ENCODE measurements around the gene CILP2.

The CILP2 gene

DNA sequence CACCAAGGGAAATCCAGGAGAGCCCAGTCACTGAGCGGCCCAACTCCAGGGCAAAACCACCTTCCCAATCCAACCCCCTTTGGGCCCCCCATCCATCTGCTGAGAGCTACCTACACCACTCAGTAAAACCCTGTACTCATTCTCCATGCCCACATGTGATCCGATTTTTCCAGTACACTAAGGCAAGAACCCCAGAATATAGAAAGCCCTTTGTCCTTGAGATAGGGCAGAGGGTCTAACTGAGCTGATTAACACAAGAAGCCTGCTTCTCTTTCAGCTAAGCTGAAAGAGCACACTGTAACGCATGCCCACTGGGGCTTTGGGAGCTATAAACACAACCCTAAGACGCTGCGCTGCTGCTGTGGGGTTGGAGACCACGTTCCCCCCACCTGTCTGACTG, 44.4 kb downstream of the CILP2 start:
- H3K9ac ChIP-seq = no peak overlapping the region
- no peaks in the 10 kb centered on the region for H3K4me1 ChIP-seq
- no peaks in the 10 kb centered on the region for H3K79me2 ChIP-seq
- H3K4me2 ChIP-seq (ENCODE audit: low read length) = no peak overlapping the region
- H3K9me3 ChIP-seq (ENCODE audit: control insufficient read depth, low read length) = no peaks in the 10 kb centered on the region
- no peak overlapping the region for H3K27ac ChIP-seq
- no peak overlapping the region for H2AFZ ChIP-seq
- no peaks in the 10 kb centered on the region for H3K36me3 ChIP-seq (ENCODE audit: control insufficient read depth, insufficient read depth, low read length)
- H3K4me3 ChIP-seq (ENCODE audit: low read depth, low read length) = no peak overlapping the region
- H3K27me3 ChIP-seq (ENCODE audit: control insufficient read depth, insufficient read depth, low read length) = no peaks in the 10 kb centered on the region
- no peak for TF ChIP-seq CTCF (IDR thresholded peaks at IDR 0.05)

DNA sequence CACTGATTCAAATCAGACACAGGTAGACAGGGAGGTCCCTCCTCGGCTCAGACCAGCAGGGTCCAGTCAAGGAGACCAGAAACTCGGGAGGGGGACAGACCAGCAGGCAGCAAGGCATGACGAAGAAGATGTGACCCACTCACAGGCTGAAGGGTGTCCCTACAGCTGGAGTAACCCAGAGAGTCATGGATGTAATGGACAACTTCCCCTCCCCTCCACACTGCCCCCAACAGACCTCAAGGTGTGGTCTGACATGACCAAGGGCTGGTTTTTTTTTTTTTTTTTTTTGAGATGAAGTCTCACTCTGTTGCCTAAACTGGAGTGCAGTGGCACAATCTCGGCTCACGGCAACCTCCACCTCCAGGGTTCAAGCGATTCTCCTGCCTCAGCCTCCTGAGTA, 46.3 kb downstream of the CILP2 start:
- H3K79me2 ChIP-seq = no peaks in the 10 kb centered on the region
- H3K4me3 ChIP-seq (ENCODE audit: low read depth, low read length) = no peak overlapping the region
- no peaks in the 10 kb centered on the region for H3K27me3 ChIP-seq (ENCODE audit: control insufficient read depth, insufficient read depth, low read length)
- TF ChIP-seq CTCF (IDR thresholded peaks at IDR 0.05) = no peak
- no peaks in the 10 kb centered on the region for H3K36me3 ChIP-seq (ENCODE audit: control insufficient read depth, insufficient read depth, low read length)
- no peak overlapping the region for H3K4me2 ChIP-seq (ENCODE audit: low read length)
- H3K9me3 ChIP-seq (ENCODE audit: control insufficient read depth, low read length) = no peaks in the 10 kb centered on the region
- H3K9ac ChIP-seq = no peak overlapping the region
- no peak overlapping the region for H3K27ac ChIP-seq
- H2AFZ ChIP-seq = no peak overlapping the region
- no peaks in the 10 kb centered on the region for H3K4me1 ChIP-seq

DNA sequence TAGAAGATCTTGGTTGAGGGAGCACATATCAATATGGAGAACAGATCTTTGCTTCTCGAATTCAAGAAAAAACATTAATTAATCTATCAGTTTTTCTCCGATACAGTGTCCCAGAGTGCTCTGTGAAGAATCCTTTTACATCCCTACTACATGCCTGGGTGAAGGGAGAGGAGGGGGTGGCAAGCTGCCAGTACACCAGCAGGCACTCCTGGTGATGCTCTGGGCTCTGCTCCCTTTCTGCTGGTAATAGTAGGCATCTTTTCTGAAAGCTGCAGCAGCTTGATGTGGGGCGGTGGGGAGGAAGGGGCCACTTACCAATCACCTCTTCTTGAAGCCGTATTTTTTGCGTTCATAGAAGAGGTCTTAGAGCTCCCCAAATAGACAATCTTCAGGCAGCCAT, 49.7 kb downstream of the CILP2 start:
- Histone ChIP-seq H3K9me3 (ENCODE audit: control insufficient read depth, low read length) (no peaks in the 10 kb centered on the region), H3K27ac (no peak overlapping the region), H3K4me1 (no peaks in the 10 kb centered on the region), H3K79me2 (no peaks in the 10 kb centered on the region), H3K4me3 (ENCODE audit: low read depth, low read length) (no peak overlapping the region), H3K9ac (no peak overlapping the region), H3K4me2 (ENCODE audit: low read length) (no peak overlapping the region), H3K27me3 (ENCODE audit: control insufficient read depth, insufficient read depth, low read length) (no peaks in the 10 kb centered on the region), H3K36me3 (ENCODE audit: control insufficient read depth, insufficient read depth, low read length) (no peaks in the 10 kb centered on the region), H2AFZ (no peak overlapping the region)
- no peak for TF ChIP-seq CTCF (IDR thresholded peaks at IDR 0.05)

GRCh38 chr19:19588546-19588945, 50.5 kb downstream of the CILP2 start:
- H2AFZ ChIP-seq = no peak overlapping the region
- no peak for TF ChIP-seq CTCF (IDR thresholded peaks at IDR 0.05)
- no peaks in the 10 kb centered on the region for H3K4me1 ChIP-seq
- H3K9me3 ChIP-seq (ENCODE audit: control insufficient read depth, low read length) = no peaks in the 10 kb centered on the region
- H3K4me2 ChIP-seq (ENCODE audit: low read length) = no peak overlapping the region
- H3K4me3 ChIP-seq (ENCODE audit: low read depth, low read length) = no peak overlapping the region
- no peak overlapping the region for H3K9ac ChIP-seq
- H3K27me3 ChIP-seq (ENCODE audit: control insufficient read depth, insufficient read depth, low read length) = no peaks in the 10 kb centered on the region
- H3K27ac ChIP-seq = no peak overlapping the region
- no peaks in the 10 kb centered on the region for H3K36me3 ChIP-seq (ENCODE audit: control insufficient read depth, insufficient read depth, low read length)
- H3K79me2 ChIP-seq = no peaks in the 10 kb centered on the region

GRCh38 chr19:19591133-19591825, 53.2 kb downstream of the CILP2 start:
- no peaks in the 10 kb centered on the region for H3K9me3 ChIP-seq (ENCODE audit: control insufficient read depth, low read length)
- H3K4me1 ChIP-seq = no peaks in the 10 kb centered on the region
- no peak overlapping the region for H2AFZ ChIP-seq
- no peaks in the 10 kb centered on the region for H3K27me3 ChIP-seq (ENCODE audit: control insufficient read depth, insufficient read depth, low read length)
- H3K79me2 ChIP-seq = no peaks in the 10 kb centered on the region
- H3K27ac ChIP-seq = no peak overlapping the region
- H3K9ac ChIP-seq = no peak overlapping the region
- H3K4me2 ChIP-seq (ENCODE audit: low read length) = no peak overlapping the region
- TF ChIP-seq CTCF (IDR thresholded peaks at IDR 0.05) = no peak
- H3K4me3 ChIP-seq (ENCODE audit: low read depth, low read length) = no peak overlapping the region
- no peaks in the 10 kb centered on the region for H3K36me3 ChIP-seq (ENCODE audit: control insufficient read depth, insufficient read depth, low read length)

Data from parathyroid adenoma (tissue), 2 donors.